Cerebellar nuclear complex (tissue), 1 donor: Measurements from ENCODE around the gene EPHX1.
"Not testable (repeated sequence)": the region's sequence is repeated elsewhere in the genome, so short reads cannot be mapped to it uniquely, and the experiment has no call there.

Experiments
- DNase-seq, 2 experiments: peaks; one replicate each; lab custom pipeline; 2025; lab: John Stamatoyannopoulos, UW

EPHX1 gene

GRCh38 chr1:225881081-225881958 lies 71.4 kb downstream of the EPHX1 start:
- DNase-seq: no peak

DNA sequence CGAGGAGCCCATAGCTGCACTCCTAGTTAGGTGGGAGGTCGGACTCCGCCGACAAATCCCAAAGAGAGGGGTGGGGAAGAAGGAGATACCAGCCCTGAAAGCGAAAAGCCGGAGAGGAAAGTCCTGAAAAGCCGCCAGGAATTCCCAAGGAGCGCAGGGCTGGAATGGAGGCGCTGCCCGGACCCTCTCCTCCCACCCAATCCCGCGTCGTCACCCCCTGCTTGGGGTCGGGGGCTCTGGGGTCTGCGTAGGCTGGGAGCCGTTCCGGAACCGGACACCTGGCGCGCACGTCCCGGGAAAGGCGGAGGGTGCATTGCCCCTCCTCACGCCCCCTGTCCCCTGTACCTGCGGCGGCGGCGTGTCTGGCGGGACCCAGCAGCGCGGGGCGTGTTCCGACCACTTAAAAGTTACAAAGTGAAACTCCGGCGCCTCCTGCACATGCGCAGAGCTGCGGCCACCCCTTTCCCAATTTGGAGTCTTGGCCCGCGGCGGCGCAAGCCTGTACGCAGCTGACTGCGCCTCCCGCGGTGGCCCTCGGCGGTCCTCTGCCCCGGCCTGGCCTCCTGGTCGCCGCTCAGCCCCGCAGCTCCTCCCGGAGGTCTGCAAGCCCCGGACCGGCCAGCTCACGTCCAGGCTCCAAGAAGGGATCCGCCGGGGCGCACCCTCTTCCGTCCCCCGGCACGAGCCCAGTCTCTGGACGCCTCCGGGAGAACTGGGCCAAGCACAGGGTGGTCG lies 72.2 kb downstream of the EPHX1 start, which contains the start of gene TMEM63A:
TSS of gene TMEM63A (minus strand) at position 422 of the 735 bp plus-strand sequence. CDS start 4,800 bp downstream, outside the sequence.
- no peak for DNase-seq

GRCh38 chr1:225882694-225883615 lies 73.0 kb downstream of the EPHX1 start:
- no peak for DNase-seq

DNA sequence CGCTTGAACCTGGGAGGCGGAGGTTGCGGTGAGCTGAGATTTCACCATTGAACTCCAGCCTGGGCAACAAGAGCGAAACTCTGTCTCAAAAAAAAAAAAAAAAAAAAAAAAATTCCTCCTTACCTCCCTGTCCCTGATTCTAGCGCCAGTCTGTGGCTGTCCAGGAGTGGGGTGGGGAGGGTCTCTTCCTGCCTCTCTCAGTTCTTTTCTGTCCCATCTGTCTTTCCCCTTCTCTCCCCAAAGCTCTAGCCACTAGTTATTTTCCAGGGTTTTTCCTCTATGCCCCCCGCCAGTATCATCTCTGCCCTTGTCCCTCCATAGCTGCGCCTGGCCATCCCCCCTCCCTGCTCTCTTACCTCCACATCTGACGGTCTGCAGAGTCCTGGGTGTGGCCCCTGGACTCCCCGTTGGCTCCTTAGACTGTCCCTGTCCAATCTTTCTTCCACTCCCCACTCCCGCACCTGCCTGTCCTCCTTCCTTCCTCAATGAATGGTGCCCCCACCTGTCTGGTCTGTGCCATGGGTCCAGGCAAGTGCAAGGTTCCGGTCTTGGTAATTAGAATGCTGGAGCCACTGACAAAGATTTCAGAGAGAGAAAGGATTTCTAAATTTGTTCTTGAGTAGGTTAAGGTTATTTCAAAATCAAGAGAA lies 73.8 kb downstream of the EPHX1 start:
- DNase-seq: no peak

- DNase-seq: no peak
Observed at GRCh38 chr1:225885336-225885735, 75.4 kb downstream of the EPHX1 start.

DNA sequence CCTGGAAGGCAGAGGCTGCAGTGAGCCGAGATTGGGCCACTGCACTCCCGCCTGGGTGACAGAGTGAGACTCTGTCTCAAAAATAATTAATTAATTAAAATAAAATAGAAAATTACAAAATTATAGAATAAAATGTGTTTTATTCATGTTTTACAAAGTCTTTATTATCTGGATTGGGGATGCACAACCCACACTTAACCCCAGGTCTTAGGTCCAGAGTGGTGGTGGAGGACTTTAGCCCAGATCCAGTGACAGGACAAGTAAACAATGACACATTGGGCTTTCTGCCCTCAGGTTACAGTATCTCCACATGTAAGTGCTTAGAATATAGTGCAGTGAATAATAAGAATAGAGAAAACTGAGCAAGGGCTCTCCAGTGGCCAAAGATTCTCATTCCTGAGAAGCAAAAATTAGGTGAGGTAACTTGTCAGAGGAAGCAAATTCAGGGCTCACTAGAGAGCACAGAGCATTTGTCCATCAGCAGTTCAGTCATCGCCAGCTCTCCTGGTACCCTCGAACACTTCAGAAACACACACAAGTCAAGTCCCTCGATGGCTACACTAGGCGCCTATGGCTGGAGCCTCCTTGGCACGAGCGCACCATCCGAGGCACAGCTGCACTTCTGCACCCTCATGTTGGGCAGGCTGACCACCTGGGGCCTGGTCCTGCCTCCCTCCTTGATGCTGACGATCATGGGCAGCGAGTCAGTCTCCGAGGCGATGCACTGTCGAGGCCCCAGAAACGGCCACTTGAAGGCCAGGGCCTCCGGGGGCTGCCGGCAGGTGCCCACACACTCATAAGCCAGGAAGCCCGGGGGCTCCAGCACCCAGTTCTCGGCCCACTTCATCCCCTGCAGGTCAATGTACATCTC lies 76.5 kb downstream of the EPHX1 start:
- no peak for DNase-seq

- DNase-seq: no peak
Observed at GRCh38 chr1:225887030-225887314, 77.0 kb downstream of the EPHX1 start.

DNA sequence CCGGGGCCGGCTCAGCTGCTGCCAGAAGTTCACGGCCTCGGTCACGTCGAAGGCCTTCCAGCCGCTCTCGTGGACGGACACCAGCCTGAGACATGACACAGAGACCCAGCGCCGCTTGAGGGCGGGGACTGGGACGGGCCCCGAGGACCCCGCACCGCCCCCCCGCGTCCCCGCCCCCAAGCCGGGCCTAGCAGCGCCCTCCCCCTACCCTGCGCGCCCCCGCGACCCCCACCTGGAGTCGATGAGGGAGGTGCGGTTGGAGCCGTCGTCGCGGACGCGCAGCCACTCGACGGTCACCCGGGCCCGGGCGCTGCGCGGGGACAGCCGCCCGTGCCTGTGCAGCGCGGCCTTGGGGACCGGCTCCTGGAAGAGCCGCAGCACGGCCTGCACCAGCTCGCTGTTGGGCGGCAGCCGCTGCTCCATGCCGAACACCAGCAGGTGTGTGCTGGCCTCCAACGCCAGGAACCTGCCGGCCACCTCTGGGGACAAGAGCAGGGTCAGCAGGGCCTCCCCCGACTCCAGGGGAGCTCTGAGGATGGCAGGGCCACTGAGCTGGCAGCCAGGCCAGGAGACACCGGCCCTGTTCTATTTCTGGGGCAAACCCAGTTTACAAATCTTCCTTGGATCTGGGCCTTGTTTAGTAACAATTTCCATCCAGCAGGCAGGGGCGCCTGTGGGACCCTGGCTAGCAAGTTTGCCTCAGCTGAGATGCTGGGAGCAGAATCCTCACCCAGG lies 77.8 kb downstream of the EPHX1 start:
- not testable (repeated sequence) for DNase-seq

DNA sequence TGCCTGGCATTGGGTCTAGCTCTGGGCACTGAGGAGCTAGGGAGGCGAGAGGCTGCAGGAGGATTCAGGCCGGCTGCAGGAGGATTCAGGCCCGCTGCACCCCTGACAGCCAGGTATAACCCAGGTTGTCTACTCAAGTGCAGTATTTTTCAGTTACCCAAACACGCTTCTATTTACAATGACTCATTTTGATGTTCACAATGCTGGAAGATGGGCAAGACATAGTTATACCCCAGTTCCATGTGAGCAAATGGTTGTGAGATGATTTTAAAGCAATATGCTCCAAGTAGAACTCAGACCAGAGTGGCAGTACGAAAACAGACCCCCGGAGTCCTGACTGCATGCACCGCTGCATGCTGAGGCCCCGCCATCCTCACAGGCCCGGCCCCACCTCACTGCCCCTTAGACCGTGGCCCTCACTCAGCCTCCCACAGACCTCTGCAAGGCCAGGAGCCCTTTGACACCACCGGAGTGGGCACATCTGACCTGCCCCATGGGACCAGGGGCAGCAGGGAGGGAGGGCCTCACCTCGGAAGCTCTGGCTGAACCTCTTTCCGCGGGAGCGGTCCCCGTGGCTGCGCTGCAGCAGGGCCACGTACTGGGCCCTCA lies 78.5 kb downstream of the EPHX1 start:
- no peak for DNase-seq

GRCh38 chr1:225888898-225889601 lies 79.1 kb downstream of the EPHX1 start, which contains the start of gene LEFTY1:
TSS of gene LEFTY1 (minus strand) at chr1:225889146. CDS start at chr1:225889066, 80 bp downstream.
- no peak for DNase-seq

DNA sequence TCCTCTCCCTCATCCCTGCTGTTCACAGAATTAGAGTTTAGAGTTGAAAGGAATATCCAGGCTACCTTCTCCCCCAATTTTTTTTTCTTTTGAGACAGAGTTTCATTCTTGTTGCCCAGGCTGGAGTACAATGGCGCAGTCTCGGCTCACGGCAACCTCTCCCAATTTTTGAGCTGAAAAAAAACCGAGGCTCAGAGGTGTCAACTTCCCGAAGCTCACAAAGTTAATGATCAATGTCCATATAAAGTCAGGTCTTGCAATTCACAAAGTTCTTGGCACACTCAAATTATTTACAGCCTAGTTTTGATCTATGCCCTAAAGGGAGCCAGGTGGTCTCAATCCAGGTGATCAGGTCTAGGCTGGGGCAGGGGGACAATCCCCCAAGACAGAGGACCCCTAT lies 79.8 kb downstream of the EPHX1 start:
- DNase-seq: no peak

DNA sequence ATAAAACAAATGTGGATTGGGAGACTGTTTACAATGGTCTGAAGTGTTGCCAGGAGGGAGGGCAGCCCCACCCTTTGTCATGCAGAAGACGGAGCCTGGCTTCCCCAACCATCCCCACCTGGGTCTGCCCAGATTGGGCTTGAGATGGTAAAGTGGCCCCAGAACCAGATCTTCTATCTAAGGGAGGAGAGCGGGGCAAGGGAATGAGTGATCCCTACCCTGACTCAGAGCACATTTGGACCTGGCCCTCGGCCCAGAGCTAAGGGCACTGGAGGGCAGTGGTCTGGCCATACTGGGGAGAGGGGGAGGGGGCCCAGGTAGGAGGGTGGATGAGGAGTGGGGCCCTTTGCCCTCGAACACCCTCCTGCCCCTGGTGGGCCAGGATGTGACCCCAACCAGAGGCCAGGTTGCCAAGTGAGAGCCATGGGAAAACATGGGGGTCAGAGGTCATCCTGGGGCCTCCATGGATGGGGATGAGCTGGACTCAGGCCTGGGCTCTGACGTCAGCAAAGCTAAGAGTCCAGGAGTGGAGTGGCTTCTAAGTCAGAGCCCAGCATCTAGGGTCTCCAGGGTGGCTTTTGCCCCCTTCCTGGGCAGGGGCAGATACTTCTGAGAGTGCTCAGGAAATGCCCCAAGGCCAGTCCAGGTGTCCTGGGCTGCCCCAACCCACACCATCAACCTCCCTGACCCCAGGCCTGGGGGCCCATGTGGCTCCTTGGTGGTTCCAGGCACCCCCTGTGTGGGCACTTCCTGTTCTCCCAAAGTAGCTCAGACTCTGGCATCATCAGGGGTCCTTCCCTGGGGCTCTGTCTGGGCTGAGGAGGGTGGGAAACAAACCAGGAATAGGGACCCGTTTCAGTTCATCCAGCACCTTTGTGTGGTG lies 80.7 kb downstream of the EPHX1 start:
- no peak for DNase-seq

DNA sequence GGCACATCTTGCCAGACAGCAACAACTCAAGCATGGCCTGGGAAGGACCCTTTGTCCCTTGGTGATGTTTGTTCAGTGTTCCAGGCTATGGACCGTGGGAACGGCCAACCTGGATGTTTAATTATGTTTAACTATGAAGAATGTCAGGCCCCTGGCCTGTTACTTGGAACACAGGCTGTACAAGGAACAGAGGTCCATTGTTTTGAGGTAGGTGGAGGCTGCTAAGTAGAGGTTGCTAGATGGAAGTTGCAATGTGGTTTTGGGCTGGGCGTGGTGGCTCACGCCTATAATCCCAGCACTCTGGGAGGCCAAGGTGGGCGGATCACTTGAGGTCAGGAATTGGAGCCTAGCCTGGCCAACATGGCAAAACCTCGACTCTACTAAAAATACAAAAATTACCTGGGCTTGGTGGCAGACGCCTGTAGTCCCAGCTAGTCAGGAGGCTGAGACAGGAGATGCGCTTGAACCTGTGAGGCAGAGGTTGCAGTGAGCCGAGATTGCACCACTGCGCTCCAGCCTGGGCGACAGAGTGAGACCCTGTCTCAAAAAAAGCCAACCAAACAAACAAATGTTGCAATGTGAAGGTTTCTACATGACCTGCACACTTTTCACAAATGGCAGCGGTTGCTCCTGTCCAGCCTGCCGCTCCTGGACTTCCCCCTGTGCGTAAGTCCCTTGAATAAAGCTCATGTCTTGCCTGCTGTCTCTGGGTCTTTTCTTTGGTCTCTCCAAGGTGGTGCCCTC lies 81.5 kb downstream of the EPHX1 start:
- DNase-seq: no peak

GRCh38 chr1:225892307-225892706 lies 82.4 kb downstream of the EPHX1 start:
- DNase-seq: no peak
